ENCODE data around the gene TMEM45B.
"Not testable (repeated sequence)": the region's sequence is repeated elsewhere in the genome, so short reads cannot be mapped to it uniquely, and the experiment has no call there.

GRCh38 chr11:129836423-129836891, 20.8 kb downstream of the TMEM45B start:
- not testable (repeated sequence) for TF ChIP-seq POLR2AphosphoS5 (IDR thresholded peaks at IDR 0.05; ENCODE audit: borderline replicate concordance, low read depth, low read length); FOXP2 (optimal IDR thresholded peaks at IDR 0.05; ENCODE audit: control extremely low read depth, extremely low read length, insufficient read depth); EZH2 (IDR thresholded peaks at IDR 0.05)
